Measurements from ENCODE around the gene JMJD8. TPM values are rescaled to one million over a fixed set of nuclear protein-coding genes. Genes with fewer than 3 reads are reported as not detected.

Gene JMJD8
- total RNA-seq, 1 experiment from 2014 or later = 23.4 TPM

GRCh38 chr16:680625-680945 lies 3.5 kb downstream of the JMJD8 start:
- Histone ChIP-seq H3K27me3 (no peaks in the 10 kb centered on the region), H3K4me3 (peak overlapping the region; percentile 69), H3K36me3 (peaks cover 17% of the 10 kb centered on the region), H3K9me3 (replicated peaks) (no peaks in the 10 kb centered on the region), H3K27ac (no peak overlapping the region), H3K4me1 (peaks cover 20% of the 10 kb centered on the region)
- DNase-seq = no peak

- DNase-seq = peak; percentile 92 to 93
- H3K27me3 ChIP-seq = no peaks in the 10 kb centered on the region
- H3K4me3 ChIP-seq = peak within 1 kb of the TSS; percentile 69
- peaks cover 20% of the 10 kb centered on the region for H3K4me1 ChIP-seq
- no peaks in the 10 kb centered on the region for H3K9me3 ChIP-seq (replicated peaks)
- H3K36me3 ChIP-seq = peaks cover 17% of the 10 kb centered on the region
- H3K27ac ChIP-seq = peak within 1 kb of the TSS; percentile 82
Observed at GRCh38 chr16:679814-680624, 4.1 kb downstream of the JMJD8 start, which contains the start of gene STUB1. Gene STUB1, plus strand, starts transcription at chr16:680410. Its CDS starts 116 bp downstream, at chr16:680526.

GRCh38 chr16:678858-679813 lies 5.0 kb downstream of the JMJD8 start:
- peak overlapping the region; percentile 82 for H3K27ac ChIP-seq
- peak; percentile 92 to 93 for DNase-seq
- no peaks in the 10 kb centered on the region for H3K9me3 ChIP-seq (replicated peaks)
- peak overlapping the region; percentile 65 for H3K4me3 ChIP-seq
- H3K36me3 ChIP-seq = peaks cover 20% of the 10 kb centered on the region
- peaks cover 20% of the 10 kb centered on the region for H3K4me1 ChIP-seq
- no peaks in the 10 kb centered on the region for H3K27me3 ChIP-seq

- Histone ChIP-seq H3K27ac (no peak overlapping the region), H3K4me3 (peak overlapping the region; percentile 65; the same call in 1 of the 2 replicates), H3K36me3 (peaks cover 28% of the 10 kb centered on the region), H3K27me3 (no peaks in the 10 kb centered on the region), H3K9me3 (replicated peaks) (no peaks in the 10 kb centered on the region), H3K4me1 (peaks cover 20% of the 10 kb centered on the region)
- no peak for DNase-seq
Observed at GRCh38 chr16:678209-678857, 5.8 kb downstream of the JMJD8 start.

GRCh38 chr16:677316-678190 lies 6.6 kb downstream of the JMJD8 start:
- no peak overlapping the region for H3K27ac ChIP-seq
- no peaks in the 10 kb centered on the region for H3K9me3 ChIP-seq (replicated peaks)
- no peak for DNase-seq
- H3K4me3 ChIP-seq = no peak overlapping the region
- H3K27me3 ChIP-seq = no peaks in the 10 kb centered on the region
- H3K4me1 ChIP-seq = peaks cover 20% of the 10 kb centered on the region
- peaks cover 29% of the 10 kb centered on the region for H3K36me3 ChIP-seq

GRCh38 chr16:676913-677312 lies 7.2 kb downstream of the JMJD8 start:
- H3K27me3 ChIP-seq = no peaks in the 10 kb centered on the region
- H3K4me3 ChIP-seq = no peak overlapping the region
- no peaks in the 10 kb centered on the region for H3K9me3 ChIP-seq (replicated peaks)
- no peak overlapping the region for H3K27ac ChIP-seq
- DNase-seq = no peak
- peaks cover 29% of the 10 kb centered on the region for H3K36me3 ChIP-seq
- peaks cover 17% of the 10 kb centered on the region for H3K4me1 ChIP-seq

GRCh38 chr16:676565-676902 lies 7.6 kb downstream of the JMJD8 start:
- Histone ChIP-seq H3K4me3 (no peak overlapping the region), H3K36me3 (peaks cover 28% of the 10 kb centered on the region), H3K27ac (no peak overlapping the region), H3K27me3 (no peaks in the 10 kb centered on the region), H3K9me3 (replicated peaks) (no peaks in the 10 kb centered on the region), H3K4me1 (peaks cover 13% of the 10 kb centered on the region)
- no peak for DNase-seq

GRCh38 chr16:675884-676564 lies 8.1 kb downstream of the JMJD8 start:
- no peaks in the 10 kb centered on the region for H3K27me3 ChIP-seq
- no peak for DNase-seq
- H3K9me3 ChIP-seq (replicated peaks) = no peaks in the 10 kb centered on the region
- no peak overlapping the region for H3K27ac ChIP-seq
- peaks cover 27% of the 10 kb centered on the region for H3K36me3 ChIP-seq
- H3K4me3 ChIP-seq = no peak overlapping the region
- H3K4me1 ChIP-seq = peaks cover 10% of the 10 kb centered on the region; the same call in 1 of the 2 replicates

GRCh38 chr16:674968-675883 lies 8.9 kb downstream of the JMJD8 start, which contains the start of gene RHBDL1:
Gene RHBDL1, plus strand, starts transcription at chr16:675671. Its CDS starts 120 bp downstream, at chr16:675791.
- H3K9me3 ChIP-seq (replicated peaks) = no peaks in the 10 kb centered on the region
- no peak within 1 kb of the TSS for H3K4me3 ChIP-seq
- H3K27ac ChIP-seq = no peak within 1 kb of the TSS
- H3K36me3 ChIP-seq = peaks cover 34% of the 10 kb centered on the region
- H3K4me1 ChIP-seq = peaks cover 10% of the 10 kb centered on the region; the same call in 1 of the 2 replicates
- no peak for DNase-seq
- H3K27me3 ChIP-seq = no peaks in the 10 kb centered on the region

GRCh38 chr16:674214-674881 lies 9.8 kb downstream of the JMJD8 start:
- Histone ChIP-seq H3K27ac (no peak overlapping the region), H3K27me3 (no peaks in the 10 kb centered on the region), H3K36me3 (peaks cover 41% of the 10 kb centered on the region), H3K4me3 (no peak overlapping the region), H3K9me3 (replicated peaks) (no peaks in the 10 kb centered on the region), H3K4me1 (peaks cover 10% of the 10 kb centered on the region; the same call in 1 of the 2 replicates)
- no peak for DNase-seq

GRCh38 chr16:673399-673991 lies 10.6 kb downstream of the JMJD8 start:
- Histone ChIP-seq H3K9me3 (replicated peaks) (no peaks in the 10 kb centered on the region), H3K4me1 (peaks cover 8% of the 10 kb centered on the region; the same call in 1 of the 2 replicates), H3K27me3 (no peaks in the 10 kb centered on the region), H3K27ac (no peak overlapping the region), H3K4me3 (no peak overlapping the region), H3K36me3 (peaks cover 41% of the 10 kb centered on the region)
- no peak for DNase-seq

- H3K36me3 ChIP-seq = peaks cover 41% of the 10 kb centered on the region
- H3K27ac ChIP-seq = no peak overlapping the region
- peaks cover 5% of the 10 kb centered on the region; the same call in 1 of the 2 replicates for H3K4me1 ChIP-seq
- H3K27me3 ChIP-seq = no peaks in the 10 kb centered on the region
- no peaks in the 10 kb centered on the region for H3K9me3 ChIP-seq (replicated peaks)
- H3K4me3 ChIP-seq = no peak overlapping the region
- DNase-seq = no peak
Observed at GRCh38 chr16:672851-673250, 11.3 kb downstream of the JMJD8 start.
